SK-N-SH (cell line): ENCODE results near the gene DIAPH2.

Experiments
- CTCF ChIP-seq: fragments of 200-600 bp; sonication (generic); IDR thresholded peaks from 2 replicates; pipeline ENCODE4 v1.6.1; 2017; ENCODE audit warnings: antibody characterized with exemption, mild to moderate bottlenecking, moderate library complexity
- ELF1 ChIP-seq: IDR thresholded peaks from 2 replicates; pipeline ENCODE4 v1.4.0; 2012
- EP300 ChIP-seq, 2 experiments: IDR thresholded peaks; 2 replicates each; pipeline versions ENCODE4 v1.4.0 to v1.6.1; 2012; ENCODE audit warnings: borderline replicate concordance in 1 of 2, low read depth in 1 of 2, low read length in 1 of 2
- JUND ChIP-seq: IDR thresholded peaks from 2 replicates; pipeline ENCODE4 v1.4.0; 2012
- POLR2AphosphoS5 ChIP-seq: IDR thresholded peaks from 2 replicates; pipeline ENCODE4 v1.6.1; 2012; ENCODE audit warnings: low read depth, low read length
- YY1 ChIP-seq: IDR thresholded peaks from 2 replicates; pipeline ENCODE4 v1.4.0; 2012; ENCODE audit warnings: low read depth, mild to moderate bottlenecking
- TF ChIP-seq, protein P1 (sequence below): IDR thresholded peaks from 2 replicates; pipeline ENCODE4 v1.6.1; 2012; ENCODE audit warnings: mild to moderate bottlenecking, low read depth, low read length, moderate library complexity

DNA sequence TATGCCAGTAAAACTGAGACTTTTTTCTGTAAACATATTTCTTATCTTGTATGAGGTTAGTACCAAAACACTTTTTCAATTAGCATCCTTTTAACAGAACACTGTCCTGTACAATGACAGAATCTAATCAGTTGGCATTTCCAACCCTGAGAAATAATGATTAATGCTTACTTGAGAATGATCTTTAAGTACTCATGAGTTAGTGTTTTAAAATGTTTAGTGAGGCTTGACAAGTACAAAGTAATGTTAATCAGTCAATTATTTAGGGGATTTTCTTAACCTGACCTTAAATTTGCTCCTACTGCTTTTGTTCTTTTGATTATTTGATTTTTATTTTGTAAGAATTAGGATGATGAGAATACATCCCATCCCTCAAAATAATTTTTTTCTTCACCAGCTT is 695.6 kb downstream of the DIAPH2 start:
- TF ChIP-seq POLR2AphosphoS5 = no peak
- TF ChIP-seq CTCF = no peak
- no peak for TF ChIP-seq EP300 (IDR thresholded peaks at IDR 0.05; ENCODE audit: borderline replicate concordance in 1 of 2, low read depth in 1 of 2, low read length in 1 of 2)
- no peak for TF ChIP-seq JUND
- TF ChIP-seq, protein P1, sequence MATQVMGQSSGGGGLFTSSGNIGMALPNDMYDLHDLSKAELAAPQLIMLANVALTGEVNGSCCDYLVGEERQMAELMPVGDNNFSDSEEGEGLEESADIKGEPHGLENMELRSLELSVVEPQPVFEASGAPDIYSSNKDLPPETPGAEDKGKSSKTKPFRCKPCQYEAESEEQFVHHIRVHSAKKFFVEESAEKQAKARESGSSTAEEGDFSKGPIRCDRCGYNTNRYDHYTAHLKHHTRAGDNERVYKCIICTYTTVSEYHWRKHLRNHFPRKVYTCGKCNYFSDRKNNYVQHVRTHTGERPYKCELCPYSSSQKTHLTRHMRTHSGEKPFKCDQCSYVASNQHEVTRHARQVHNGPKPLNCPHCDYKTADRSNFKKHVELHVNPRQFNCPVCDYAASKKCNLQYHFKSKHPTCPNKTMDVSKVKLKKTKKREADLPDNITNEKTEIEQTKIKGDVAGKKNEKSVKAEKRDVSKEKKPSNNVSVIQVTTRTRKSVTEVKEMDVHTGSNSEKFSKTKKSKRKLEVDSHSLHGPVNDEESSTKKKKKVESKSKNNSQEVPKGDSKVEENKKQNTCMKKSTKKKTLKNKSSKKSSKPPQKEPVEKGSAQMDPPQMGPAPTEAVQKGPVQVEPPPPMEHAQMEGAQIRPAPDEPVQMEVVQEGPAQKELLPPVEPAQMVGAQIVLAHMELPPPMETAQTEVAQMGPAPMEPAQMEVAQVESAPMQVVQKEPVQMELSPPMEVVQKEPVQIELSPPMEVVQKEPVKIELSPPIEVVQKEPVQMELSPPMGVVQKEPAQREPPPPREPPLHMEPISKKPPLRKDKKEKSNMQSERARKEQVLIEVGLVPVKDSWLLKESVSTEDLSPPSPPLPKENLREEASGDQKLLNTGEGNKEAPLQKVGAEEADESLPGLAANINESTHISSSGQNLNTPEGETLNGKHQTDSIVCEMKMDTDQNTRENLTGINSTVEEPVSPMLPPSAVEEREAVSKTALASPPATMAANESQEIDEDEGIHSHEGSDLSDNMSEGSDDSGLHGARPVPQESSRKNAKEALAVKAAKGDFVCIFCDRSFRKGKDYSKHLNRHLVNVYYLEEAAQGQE = no peak
- no peak for TF ChIP-seq ELF1
- TF ChIP-seq YY1 = no peak
